Liver (tissue), 3 donors: ENCODE measurements around the gene TMEM200A.

Experiments used
- MAX ChIP-seq: IDR thresholded peaks from 2 replicates; pipeline ENCODE4 v1.6.1; 2016; ENCODE audit warnings: antibody characterized with exemption
- SP1 ChIP-seq: IDR thresholded peaks from 2 replicates; pipeline ENCODE4 v1.6.1; 2018; ENCODE audit warnings: antibody characterized with exemption, mild to moderate bottlenecking
- TF ChIP-seq, protein P1 (sequence below): fragments of 150-350 bp; IDR thresholded peaks from 2 replicates; pipeline ENCODE4 v1.5.1; 2017; ENCODE audit warnings: improper control_type of control experiment, low read depth, low read length; ENCODE audit not compliant: missing input control
- TF ChIP-seq, protein P2 (sequence below): IDR thresholded peaks from 2 replicates; pipeline ENCODE4 v1.6.1; 2016; ENCODE audit warnings: antibody characterized with exemption, mild to moderate bottlenecking
- TF ChIP-seq, protein P3 (sequence below): IDR thresholded peaks from 2 replicates; pipeline ENCODE4 v1.6.1; 2016; ENCODE audit warnings: antibody characterized with exemption
- donor health status: healthy.
- donor health status: healthy.

DNA sequence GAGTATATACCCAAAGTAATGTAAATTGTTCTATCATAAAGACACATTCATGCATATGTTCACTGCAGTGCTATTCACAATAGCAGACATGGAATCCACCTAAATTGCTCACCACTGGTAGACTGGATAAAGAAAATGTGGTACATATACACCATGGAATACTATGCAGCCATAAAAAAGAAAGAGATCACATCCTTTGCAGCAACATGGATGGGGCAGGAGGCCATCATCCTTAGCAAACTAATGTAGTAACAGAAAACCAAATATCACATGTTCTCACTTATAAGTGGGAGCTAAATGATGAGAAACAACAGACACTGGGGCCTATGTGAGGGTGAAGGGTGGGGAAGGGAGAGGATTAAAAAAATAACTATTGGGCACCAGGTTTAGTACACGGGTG, 11.5 kb upstream of the TMEM200A start:
- TF ChIP-seq, protein P1, sequence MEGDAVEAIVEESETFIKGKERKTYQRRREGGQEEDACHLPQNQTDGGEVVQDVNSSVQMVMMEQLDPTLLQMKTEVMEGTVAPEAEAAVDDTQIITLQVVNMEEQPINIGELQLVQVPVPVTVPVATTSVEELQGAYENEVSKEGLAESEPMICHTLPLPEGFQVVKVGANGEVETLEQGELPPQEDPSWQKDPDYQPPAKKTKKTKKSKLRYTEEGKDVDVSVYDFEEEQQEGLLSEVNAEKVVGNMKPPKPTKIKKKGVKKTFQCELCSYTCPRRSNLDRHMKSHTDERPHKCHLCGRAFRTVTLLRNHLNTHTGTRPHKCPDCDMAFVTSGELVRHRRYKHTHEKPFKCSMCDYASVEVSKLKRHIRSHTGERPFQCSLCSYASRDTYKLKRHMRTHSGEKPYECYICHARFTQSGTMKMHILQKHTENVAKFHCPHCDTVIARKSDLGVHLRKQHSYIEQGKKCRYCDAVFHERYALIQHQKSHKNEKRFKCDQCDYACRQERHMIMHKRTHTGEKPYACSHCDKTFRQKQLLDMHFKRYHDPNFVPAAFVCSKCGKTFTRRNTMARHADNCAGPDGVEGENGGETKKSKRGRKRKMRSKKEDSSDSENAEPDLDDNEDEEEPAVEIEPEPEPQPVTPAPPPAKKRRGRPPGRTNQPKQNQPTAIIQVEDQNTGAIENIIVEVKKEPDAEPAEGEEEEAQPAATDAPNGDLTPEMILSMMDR: no peak
- TF ChIP-seq, protein P2, sequence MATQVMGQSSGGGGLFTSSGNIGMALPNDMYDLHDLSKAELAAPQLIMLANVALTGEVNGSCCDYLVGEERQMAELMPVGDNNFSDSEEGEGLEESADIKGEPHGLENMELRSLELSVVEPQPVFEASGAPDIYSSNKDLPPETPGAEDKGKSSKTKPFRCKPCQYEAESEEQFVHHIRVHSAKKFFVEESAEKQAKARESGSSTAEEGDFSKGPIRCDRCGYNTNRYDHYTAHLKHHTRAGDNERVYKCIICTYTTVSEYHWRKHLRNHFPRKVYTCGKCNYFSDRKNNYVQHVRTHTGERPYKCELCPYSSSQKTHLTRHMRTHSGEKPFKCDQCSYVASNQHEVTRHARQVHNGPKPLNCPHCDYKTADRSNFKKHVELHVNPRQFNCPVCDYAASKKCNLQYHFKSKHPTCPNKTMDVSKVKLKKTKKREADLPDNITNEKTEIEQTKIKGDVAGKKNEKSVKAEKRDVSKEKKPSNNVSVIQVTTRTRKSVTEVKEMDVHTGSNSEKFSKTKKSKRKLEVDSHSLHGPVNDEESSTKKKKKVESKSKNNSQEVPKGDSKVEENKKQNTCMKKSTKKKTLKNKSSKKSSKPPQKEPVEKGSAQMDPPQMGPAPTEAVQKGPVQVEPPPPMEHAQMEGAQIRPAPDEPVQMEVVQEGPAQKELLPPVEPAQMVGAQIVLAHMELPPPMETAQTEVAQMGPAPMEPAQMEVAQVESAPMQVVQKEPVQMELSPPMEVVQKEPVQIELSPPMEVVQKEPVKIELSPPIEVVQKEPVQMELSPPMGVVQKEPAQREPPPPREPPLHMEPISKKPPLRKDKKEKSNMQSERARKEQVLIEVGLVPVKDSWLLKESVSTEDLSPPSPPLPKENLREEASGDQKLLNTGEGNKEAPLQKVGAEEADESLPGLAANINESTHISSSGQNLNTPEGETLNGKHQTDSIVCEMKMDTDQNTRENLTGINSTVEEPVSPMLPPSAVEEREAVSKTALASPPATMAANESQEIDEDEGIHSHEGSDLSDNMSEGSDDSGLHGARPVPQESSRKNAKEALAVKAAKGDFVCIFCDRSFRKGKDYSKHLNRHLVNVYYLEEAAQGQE: no peak
- TF ChIP-seq, protein P3, sequence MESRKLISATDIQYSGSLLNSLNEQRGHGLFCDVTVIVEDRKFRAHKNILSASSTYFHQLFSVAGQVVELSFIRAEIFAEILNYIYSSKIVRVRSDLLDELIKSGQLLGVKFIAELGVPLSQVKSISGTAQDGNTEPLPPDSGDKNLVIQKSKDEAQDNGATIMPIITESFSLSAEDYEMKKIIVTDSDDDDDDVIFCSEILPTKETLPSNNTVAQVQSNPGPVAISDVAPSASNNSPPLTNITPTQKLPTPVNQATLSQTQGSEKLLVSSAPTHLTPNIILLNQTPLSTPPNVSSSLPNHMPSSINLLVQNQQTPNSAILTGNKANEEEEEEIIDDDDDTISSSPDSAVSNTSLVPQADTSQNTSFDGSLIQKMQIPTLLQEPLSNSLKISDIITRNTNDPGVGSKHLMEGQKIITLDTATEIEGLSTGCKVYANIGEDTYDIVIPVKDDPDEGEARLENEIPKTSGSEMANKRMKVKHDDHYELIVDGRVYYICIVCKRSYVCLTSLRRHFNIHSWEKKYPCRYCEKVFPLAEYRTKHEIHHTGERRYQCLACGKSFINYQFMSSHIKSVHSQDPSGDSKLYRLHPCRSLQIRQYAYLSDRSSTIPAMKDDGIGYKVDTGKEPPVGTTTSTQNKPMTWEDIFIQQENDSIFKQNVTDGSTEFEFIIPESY: no peak
- TF ChIP-seq MAX (no peak), SP1 (no peak)
